ENCODE measurements around the gene TOE1.
A peak's percentile ranks its signal among the peaks of the same experiment; 100 is the strongest.

TOE1 gene

GRCh38 chr1:45326627-45327623 lies 13.0 kb upstream of the TOE1 start, which contains the start of gene HPDL:
Gene HPDL, plus strand, starts transcription at chr1:45326895. Its CDS starts 254 bp downstream, at chr1:45327149.
- peak; percentile 57 to 58 for DNase-seq

- no peak for DNase-seq
These were observed 12.1 kb upstream of the TOE1 start for GRCh38 chr1:45327644-45328515.

GRCh38 chr1:45328680-45329079 lies 11.3 kb upstream of the TOE1 start:
- DNase-seq, result no peak

- no peak for DNase-seq
These were observed 10.5 kb upstream of the TOE1 start for GRCh38 chr1:45329445-45329844.

- no peak for DNase-seq
These were observed 8.3 kb upstream of the TOE1 start for GRCh38 chr1:45331436-45332345.

GRCh38 chr1:45332346-45332720 lies 7.6 kb upstream of the TOE1 start:
- DNase-seq, result no peak

- no peak for DNase-seq
These were observed 5.4 kb upstream of the TOE1 start for GRCh38 chr1:45334308-45335245.

- no peak for DNase-seq
These were observed 4.1 kb upstream of the TOE1 start for GRCh38 chr1:45335855-45336324.

- no peak for DNase-seq
These were observed 2.2 kb upstream of the TOE1 start for GRCh38 chr1:45337630-45338325.

- DNase-seq, result peak in 1 of 2 donors; percentile 17
These were observed 971 bp downstream of the TOE1 start for GRCh38 chr1:45340816-45341466.

GRCh38 chr1:45344499-45344898 lies 4.5 kb downstream of the TOE1 start:
- no peak for DNase-seq

GRCh38 chr1:45345014-45345413 lies 5.0 kb downstream of the TOE1 start:
- no peak for DNase-seq

GRCh38 chr1:45346473-45346872 lies 6.5 kb downstream of the TOE1 start:
- no peak for DNase-seq

GRCh38 chr1:45348020-45348419 lies 8.1 kb downstream of the TOE1 start:
- no peak for DNase-seq

- DNase-seq, result no peak
These were observed 8.6 kb downstream of the TOE1 start for GRCh38 chr1:45348609-45348965.

- DNase-seq, result no peak
These were observed 9.2 kb downstream of the TOE1 start for GRCh38 chr1:45348966-45349677.

GRCh38 chr1:45351508-45351907 lies 11.5 kb downstream of the TOE1 start:
- no peak for DNase-seq

GRCh38 chr1:45353685-45354084 lies 13.7 kb downstream of the TOE1 start:
- DNase-seq, result no peak

- no peak for DNase-seq
These were observed 14.9 kb downstream of the TOE1 start for GRCh38 chr1:45354838-45355237.
